Myocyte (in vitro differentiated cells): ENCODE measurements around the gene OR2T11. TPM values are rescaled to one million over a fixed set of nuclear protein-coding genes. Genes with fewer than 3 reads are reported as not detected.
"Not testable (repeated sequence)": the region's sequence is repeated elsewhere in the genome, so short reads cannot be mapped to it uniquely, and the experiment has no call there.

Source experiments
- DNase-seq: peaks from one replicate; pipeline ENCODE4 v3.0.0-alpha.2; 2012; ENCODE audit warnings: low read depth
- total RNA-seq: library from RNA; depleted of rRNA; stranded (reverse); fragments of >200 nt; gene quantifications from 2 replicates; pipeline ENCODE4 v1.2.3, GENCODE V29; 2014

The OR2T11 gene
- total RNA-seq, 1 donor from 2014 or later, result not detected

GRCh38 chr1:248618878-248619277 lies 16.0 kb downstream of the OR2T11 start:
- DNase-seq, result peak; percentile 72

GRCh38 chr1:248618119-248618518 lies 16.8 kb downstream of the OR2T11 start:
- DNase-seq, result no peak

GRCh38 chr1:248613742-248614141 lies 21.1 kb downstream of the OR2T11 start:
- DNase-seq, result no peak

DNA sequence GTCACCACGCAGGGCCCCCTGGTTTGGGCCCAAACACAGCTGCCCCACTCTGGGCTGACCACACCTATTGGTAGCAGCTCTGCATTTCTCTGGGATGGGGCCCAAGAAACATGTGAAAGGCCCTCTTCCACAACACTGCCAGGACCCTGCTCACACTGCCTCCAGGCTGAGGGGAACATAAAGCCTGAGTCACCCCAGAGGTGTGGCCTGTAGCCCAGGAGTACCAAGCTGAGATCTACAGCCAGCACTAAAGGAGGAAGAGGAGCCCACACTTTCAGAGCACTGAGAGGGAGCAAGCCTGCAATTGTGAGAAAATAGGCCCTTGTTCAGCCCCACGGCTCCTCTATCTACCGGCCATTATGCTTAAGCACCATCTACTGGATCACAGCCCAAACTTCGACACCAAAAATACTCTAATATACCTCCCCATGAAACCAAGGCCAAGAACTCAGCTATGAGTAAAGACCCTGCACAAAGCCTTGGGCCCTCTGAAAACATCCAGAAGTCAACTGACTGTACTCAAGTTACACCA lies 22.9 kb downstream of the OR2T11 start:
- no peak for DNase-seq

GRCh38 chr1:248610301-248610700 lies 24.6 kb downstream of the OR2T11 start:
- DNase-seq, result no peak

DNA sequence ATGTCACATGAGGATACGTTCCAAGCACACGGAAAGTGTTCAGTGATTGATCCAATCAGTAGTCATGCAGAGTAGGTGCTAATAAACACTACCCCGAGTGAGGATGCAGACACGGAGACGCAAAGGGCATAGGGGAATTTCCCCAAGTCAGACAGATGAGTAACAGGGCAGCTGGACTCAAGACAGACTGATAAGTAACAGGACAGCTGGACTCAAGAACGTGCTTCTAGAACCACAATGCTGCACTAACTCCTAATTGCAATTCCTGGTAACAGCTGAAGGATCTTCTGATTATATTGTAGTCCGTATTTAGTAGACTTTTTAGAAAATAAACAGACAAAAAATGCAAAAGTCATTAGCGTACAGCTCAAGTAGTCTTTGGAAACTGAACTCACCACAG lies 35.5 kb downstream of the OR2T11 start:
- peak; percentile 78 for DNase-seq

DNA sequence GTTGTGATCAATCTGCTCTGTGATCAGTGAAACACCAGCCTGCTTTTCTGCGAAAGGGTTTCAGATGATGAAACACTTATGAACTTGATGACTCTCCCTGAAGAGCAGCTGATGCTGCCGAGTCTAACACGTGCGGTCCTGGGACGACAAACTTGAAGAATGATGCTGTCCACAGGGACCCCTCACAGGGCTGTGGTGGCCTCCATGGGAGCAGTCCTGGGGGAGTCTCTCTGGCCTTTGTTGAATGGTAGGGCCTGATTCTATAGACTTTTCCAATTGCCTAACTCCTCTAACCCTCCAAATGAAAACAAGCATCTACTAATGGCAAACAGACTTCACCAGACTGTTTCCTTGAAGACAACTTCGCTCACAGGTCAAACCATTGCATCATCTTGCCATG lies 37.3 kb downstream of the OR2T11 start, which contains the start of gene OR2T10:
OR2T10 (minus strand) TSS at position 112 of the 400 bp plus-strand sequence. CDS start 3,932 bp downstream, outside the sequence.
- DNase-seq, result peak; percentile 13

DNA sequence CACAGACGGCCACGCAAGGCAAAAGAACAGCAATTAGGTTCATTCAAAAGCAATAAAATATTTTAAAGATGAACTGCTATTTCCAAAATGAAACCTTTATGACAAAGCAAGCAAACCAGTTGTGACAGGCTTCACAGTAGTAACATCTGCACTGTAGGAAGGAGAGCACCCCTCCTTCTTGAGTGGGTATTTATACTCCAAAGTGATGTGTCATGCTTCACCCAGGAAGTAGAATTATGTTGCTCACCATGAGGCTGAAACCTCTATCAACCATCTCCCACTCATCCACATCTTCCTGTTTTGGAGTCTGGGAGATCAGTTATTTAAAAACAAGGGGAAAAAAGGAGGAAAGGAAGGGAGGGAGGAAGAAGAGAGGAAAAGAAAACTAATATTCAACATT lies 38.3 kb downstream of the OR2T11 start:
- no peak for DNase-seq

GRCh38 chr1:248593226-248593625 lies 41.7 kb downstream of the OR2T11 start:
- DNase-seq, result no peak

DNA sequence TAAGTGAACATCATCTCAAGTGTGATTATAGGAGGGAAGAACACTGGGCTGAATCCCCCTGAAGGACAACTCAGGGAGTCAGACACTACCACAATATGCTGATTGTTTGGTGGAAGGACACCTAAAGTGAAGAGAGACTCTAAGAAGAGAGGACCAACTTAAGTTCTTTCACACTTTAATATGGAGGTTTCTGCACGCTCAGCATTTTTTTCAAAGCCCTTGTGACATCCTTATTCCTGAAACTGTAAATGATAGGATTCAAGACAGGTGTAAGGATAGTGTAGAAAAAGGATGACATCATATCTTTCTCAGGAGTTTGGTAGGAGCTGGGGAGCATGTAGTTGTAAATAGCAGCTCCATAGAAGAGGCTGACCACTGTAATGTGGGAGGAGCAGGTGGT lies 42.2 kb downstream of the OR2T11 start:
- DNase-seq, result peak; percentile 15

DNA sequence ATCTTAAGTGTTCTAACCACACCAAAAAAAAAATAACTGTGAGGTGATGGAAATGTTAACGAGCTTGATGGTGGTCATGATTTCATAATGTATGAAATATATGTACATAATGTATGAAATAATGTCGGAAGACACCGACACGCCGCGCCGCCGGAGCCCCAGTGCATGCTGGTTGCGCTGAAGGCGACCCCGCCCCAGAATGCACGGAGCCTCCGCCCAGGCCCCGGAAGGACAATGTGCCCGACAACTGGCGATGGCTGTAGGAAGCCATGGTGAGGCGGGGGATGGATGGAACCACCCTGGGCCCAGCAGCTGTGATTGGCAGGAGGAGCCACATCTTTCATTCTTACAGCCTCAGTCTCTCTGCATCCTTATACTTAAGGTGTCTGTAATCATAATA lies 44.8 kb downstream of the OR2T11 start:
- DNase-seq, result no peak

- DNase-seq, result no peak
Measured at GRCh38 chr1:248589334-248589733, 45.6 kb downstream of the OR2T11 start.

- DNase-seq, result no peak
Measured at GRCh38 chr1:248585266-248585665, 49.6 kb downstream of the OR2T11 start.

GRCh38 chr1:248576260-248576980 lies 58.5 kb downstream of the OR2T11 start:
- DNase-seq, result no peak

DNA sequence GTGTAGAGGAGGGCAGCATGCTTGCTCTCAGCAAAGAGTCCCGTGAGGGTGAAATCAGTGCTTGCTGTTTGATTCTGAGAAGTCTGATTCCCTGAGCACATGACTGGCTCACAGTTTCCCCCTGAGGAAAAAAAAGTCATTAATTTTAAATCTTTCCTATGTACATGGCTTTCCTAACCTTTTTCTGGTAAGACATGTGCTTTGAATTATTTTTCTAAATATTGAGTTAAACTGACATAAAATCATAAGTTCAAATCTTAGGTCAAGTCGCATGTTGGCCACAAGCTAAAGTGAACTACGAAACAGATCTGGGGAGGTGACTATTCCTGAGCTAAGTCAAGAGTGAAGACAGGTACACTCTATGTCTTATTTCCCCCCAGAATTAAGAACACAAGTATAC lies 60.2 kb downstream of the OR2T11 start, which contains the start of gene OR2T34:
OR2T34 (minus strand) TSS at position 101 of the 400 bp plus-strand sequence; CDS start at position 101, 0 bp downstream.
- not testable (repeated sequence) for DNase-seq

- not testable (repeated sequence) for DNase-seq
Measured at GRCh38 chr1:248573856-248574255, 61.0 kb downstream of the OR2T11 start.

Other genes with a start within 250 kb of the OR2T11 start
- not detected in 2 replicates for gene OR2T1, start 232.0 kb downstream of the OR2T11 start, total RNA-seq
- gene OR2T2, start 189.5 kb downstream of the OR2T11 start, total RNA-seq, result not detected in 2 replicates
- gene OR2T3, start 161.7 kb downstream of the OR2T11 start, total RNA-seq, result not detected in 2 replicates
- not detected in 2 replicates for gene OR2T5, start 146.5 kb downstream of the OR2T11 start, total RNA-seq
- not detected in 2 replicates for gene OR2G6, start 127.0 kb downstream of the OR2T11 start, total RNA-seq
- gene OR2T29, start 72.3 kb downstream of the OR2T11 start, total RNA-seq, result not detected in 2 replicates
- not detected in 2 replicates for gene OR2T34, start 60.3 kb downstream of the OR2T11 start, total RNA-seq
- gene OR2T10, start 37.4 kb downstream of the OR2T11 start, total RNA-seq, result not detected in 2 replicates
- not detected in 2 replicates for gene OR2T35, start 10.2 kb upstream of the OR2T11 start, total RNA-seq
- not detected in 2 replicates for gene OR2T27, start 20.4 kb upstream of the OR2T11 start, total RNA-seq
- not detected in 2 replicates for gene OR14I1, start 67.7 kb upstream of the OR2T11 start, total RNA-seq
- gene LYPD8, start 120.7 kb upstream of the OR2T11 start, total RNA-seq, result not detected in 2 replicates
- gene SH3BP5L, start 190.8 kb upstream of the OR2T11 start, total RNA-seq, result 26.5 and 30.9 TPM in 2 replicates
- gene ZNF672, start 203.1 kb upstream of the OR2T11 start, total RNA-seq, result 38.9 and 43.4 TPM in 2 replicates
- gene ZNF692, start 224.0 kb upstream of the OR2T11 start, total RNA-seq, result 54.0 and 61.7 TPM in 2 replicates